CD4-positive, alpha-beta T cell treated with Interleukin-6 for 4 hours (primary cell): ENCODE data around the gene AUH.
"Not testable (repeated sequence)": the region's sequence is repeated elsewhere in the genome, so short reads cannot be mapped to it uniquely, and the experiment has no call there.

Source experiments
- DNase-seq: peaks from one replicate; pipeline ENCODE4 v3.0.0-alpha.2; 2020; ENCODE audit warnings: mixed read lengths

AUH gene

GRCh38 chr9:91378054-91378453, 16.3 kb upstream of the AUH start:
- DNase-seq: not testable (repeated sequence)

GRCh38 chr9:91376239-91376638, 14.5 kb upstream of the AUH start:
- no peak for DNase-seq

GRCh38 chr9:91374939-91375338, 13.2 kb upstream of the AUH start:
- DNase-seq: no peak

- no peak for DNase-seq
Observed at GRCh38 chr9:91371894-91372293, 10.2 kb upstream of the AUH start.

GRCh38 chr9:91370006-91370405, 8.3 kb upstream of the AUH start:
- not testable (repeated sequence) for DNase-seq

- no peak for DNase-seq
Observed at GRCh38 chr9:91364702-91365101, 3.0 kb upstream of the AUH start.

- no peak for DNase-seq
Observed at GRCh38 chr9:91364005-91364404, 2.3 kb upstream of the AUH start.

GRCh38 chr9:91362051-91362611, 413 bp upstream of the AUH start:
- DNase-seq: no peak

- DNase-seq: no peak
Observed at GRCh38 chr9:91360551-91361290, 997 bp downstream of the AUH start.

GRCh38 chr9:91359734-91360470, 1.8 kb downstream of the AUH start:
- DNase-seq: no peak

GRCh38 chr9:91359083-91359482, 2.6 kb downstream of the AUH start:
- DNase-seq: no peak

GRCh38 chr9:91354881-91355280, 6.8 kb downstream of the AUH start:
- DNase-seq: no peak

GRCh38 chr9:91349115-91349555, 12.6 kb downstream of the AUH start:
- no peak for DNase-seq

- DNase-seq: no peak
Observed at GRCh38 chr9:91348191-91348807, 13.4 kb downstream of the AUH start.

GRCh38 chr9:91347377-91347776, 14.3 kb downstream of the AUH start:
- DNase-seq: no peak

- DNase-seq: no peak
Observed at GRCh38 chr9:91346644-91347043, 15.1 kb downstream of the AUH start.

GRCh38 chr9:91345978-91346377, 15.7 kb downstream of the AUH start:
- DNase-seq: no peak

GRCh38 chr9:91342575-91342974, 19.1 kb downstream of the AUH start:
- DNase-seq: no peak

- DNase-seq: no peak
Observed at GRCh38 chr9:91341749-91342148, 20.0 kb downstream of the AUH start.

- DNase-seq: no peak
Observed at GRCh38 chr9:91341258-91341746, 20.4 kb downstream of the AUH start.

- DNase-seq: no peak
Observed at GRCh38 chr9:91340395-91340967, 21.2 kb downstream of the AUH start.

GRCh38 chr9:91338681-91339080, 23.0 kb downstream of the AUH start:
- no peak for DNase-seq

- no peak for DNase-seq
Observed at GRCh38 chr9:91336786-91337185, 24.9 kb downstream of the AUH start.
